Neural cell (in vitro differentiated cells): ENCODE measurements around the gene LTBP1. TPM values are rescaled to one million over a fixed set of nuclear protein-coding genes. Genes with fewer than 3 reads are reported as not detected.

Experiments
- H2AFZ ChIP-seq: fragments of 200-600, 300-800 bp; sonication (generic), shearing (Covaris generic); 2 replicates; pipeline ENCODE4 v1.6.0; 2014; ENCODE audit warnings: low read depth, mild to moderate bottlenecking, antibody characterized with exemption, low read length, moderate library complexity
- H3F3A ChIP-seq: fragments of 200-600 bp; shearing (Covaris generic); 2 replicates; pipeline ENCODE4 v1.6.1; 2016; ENCODE audit warnings: mild to moderate bottlenecking, moderate library complexity, mixed read lengths, antibody characterized with exemption, low read length; ENCODE audit not compliant: insufficient read depth, poor library complexity, severe bottlenecking
- H3K27ac ChIP-seq: fragments of 200-600, 300-800 bp; sonication (generic), shearing (Covaris generic); 2 replicates; pipeline ENCODE4 v1.5.1; 2014; ENCODE audit warnings: mild to moderate bottlenecking, low read length, moderate library complexity
- H3K27me3 ChIP-seq: fragments of 300-800, 200-600 bp; sonication (generic), shearing (Covaris generic); 2 replicates; pipeline ENCODE4 v1.6.0; 2014; ENCODE audit warnings: mild to moderate bottlenecking, low read depth, low read length, moderate library complexity; ENCODE audit not compliant: insufficient read depth
- H3K36me3 ChIP-seq: fragments of 300-800, 200-600 bp; sonication (generic), shearing (Covaris generic); 2 replicates; pipeline ENCODE4 v1.5.1; 2014; ENCODE audit warnings: mild to moderate bottlenecking, antibody characterized with exemption, low read length, moderate library complexity; ENCODE audit not compliant: insufficient read depth
- H3K4me2 ChIP-seq: fragments of 300-800, 200-600 bp; sonication (generic), shearing (Covaris generic); 2 replicates; pipeline ENCODE4 v1.6.0; 2014; ENCODE audit warnings: mild to moderate bottlenecking, low read length
- H3K4me3 ChIP-seq: fragments of 300-800, 200-600 bp; sonication (generic), shearing (Covaris generic); 2 replicates; pipeline ENCODE4 v1.5.1; 2014; ENCODE audit warnings: mild to moderate bottlenecking, low read length, moderate library complexity
- H3K79me2 ChIP-seq: fragments of 200-600 bp; shearing (Covaris generic); replicated peaks from 2 replicates; pipeline ENCODE4 v1.6.0; 2014; ENCODE audit warnings: mild to moderate bottlenecking, low read length, moderate library complexity; ENCODE audit not compliant: insufficient read depth
- H3K9ac ChIP-seq: fragments of 300-800, 200-600 bp; sonication (generic), shearing (Covaris generic); 2 replicates; pipeline ENCODE4 v1.6.1; 2016; ENCODE audit warnings: mild to moderate bottlenecking, low read length, mixed read lengths
- H3K9me2 ChIP-seq: fragments of 200-600 bp; shearing (Covaris generic); 2 replicates; pipeline ENCODE4 v1.6.1; 2016; ENCODE audit warnings: mild to moderate bottlenecking, low read length, mixed read lengths; ENCODE audit not compliant: insufficient read depth
- H3K9me3 ChIP-seq: fragments of 200-600, 300-800 bp; sonication (generic), shearing (Covaris generic); 2 replicates; pipeline ENCODE4 v1.6.1; 2016; ENCODE audit warnings: mild to moderate bottlenecking, mixed run types, low read length, moderate library complexity, mixed read lengths
- H4K20me1 ChIP-seq: fragments of 200-600 bp; shearing (Covaris generic); 2 replicates; pipeline ENCODE4 v1.6.1; 2016; ENCODE audit warnings: mild to moderate bottlenecking, mixed run types; ENCODE audit not compliant: insufficient read depth
- EP300 ChIP-seq: fragments of 450-650 bp; conservative IDR thresholded peaks from 2 replicates; pipeline ENCODE4 v1.6.1; 2014; ENCODE audit warnings: antibody characterized with exemption, mild to moderate bottlenecking, moderate library complexity; ENCODE audit not compliant: poor library complexity, severe bottlenecking
- EZH2 ChIP-seq: fragments of 200-600, 300-800 bp; shearing (Covaris generic), sonication (generic); IDR thresholded peaks from 2 replicates; pipeline ENCODE4 v1.6.1; 2014; ENCODE audit warnings: antibody characterized with exemption, low read length, borderline replicate concordance, mild to moderate bottlenecking; ENCODE audit not compliant: insufficient read depth, poor library complexity, severe bottlenecking
- MXI1 ChIP-seq: fragments of 450-650 bp; conservative IDR thresholded peaks from 2 replicates; pipeline ENCODE4 v1.6.1; 2014; ENCODE audit warnings: antibody characterized with exemption, mild to moderate bottlenecking; ENCODE audit not compliant: poor library complexity, severe bottlenecking
- POLR2AphosphoS5 ChIP-seq: IDR thresholded peaks from 2 replicates; pipeline ENCODE4 v1.6.1; 2012
- SMC3 ChIP-seq: fragments of 450-650 bp; conservative IDR thresholded peaks from 2 replicates; pipeline ENCODE4 v1.6.1; 2014; ENCODE audit warnings: antibody characterized with exemption, mild to moderate bottlenecking, moderate library complexity; ENCODE audit not compliant: poor library complexity
- TAF1 ChIP-seq: IDR thresholded peaks from 2 replicates; pipeline ENCODE4 v1.6.1; 2012; ENCODE audit warnings: low read depth
- polyA plus RNA-seq: library from polyadenylated mRNA; depleted of rRNA; stranded (reverse); fragments of >200 nt; gene quantifications from 2 replicates; pipeline ENCODE4 v1.2.3, GENCODE V29; 2014
- TF ChIP-seq, protein P1 (sequence below): fragments of 450-650 bp; IDR thresholded peaks from 2 replicates; pipeline ENCODE4 v1.5.1; 2014; ENCODE audit warnings: antibody characterized with exemption, mild to moderate bottlenecking, moderate library complexity; ENCODE audit not compliant: poor library complexity, severe bottlenecking

Gene LTBP1
- polyA plus RNA-seq, 1 donor from 2014 or later = 1.8 TPM

GRCh38 chr2:33072614-33073013 is 125.9 kb downstream of the LTBP1 start:
- H3K79me2 ChIP-seq = no peaks in the 10 kb centered on the region
- no peak overlapping the region for H3K9ac ChIP-seq
- H4K20me1 ChIP-seq = no peaks in the 10 kb centered on the region
- no peaks in the 10 kb centered on the region for H3F3A ChIP-seq
- H3K4me3 ChIP-seq = no peak overlapping the region
- H3K27me3 ChIP-seq = no peaks in the 10 kb centered on the region
- H3K9me3 ChIP-seq = no peaks in the 10 kb centered on the region
- H3K4me2 ChIP-seq = no peak overlapping the region
- H2AFZ ChIP-seq = no peak overlapping the region
- no peak for TF ChIP-seq MXI1
- H3K27ac ChIP-seq = no peak overlapping the region
- no peaks in the 10 kb centered on the region for H3K36me3 ChIP-seq
- H3K9me2 ChIP-seq = no peaks in the 10 kb centered on the region

DNA sequence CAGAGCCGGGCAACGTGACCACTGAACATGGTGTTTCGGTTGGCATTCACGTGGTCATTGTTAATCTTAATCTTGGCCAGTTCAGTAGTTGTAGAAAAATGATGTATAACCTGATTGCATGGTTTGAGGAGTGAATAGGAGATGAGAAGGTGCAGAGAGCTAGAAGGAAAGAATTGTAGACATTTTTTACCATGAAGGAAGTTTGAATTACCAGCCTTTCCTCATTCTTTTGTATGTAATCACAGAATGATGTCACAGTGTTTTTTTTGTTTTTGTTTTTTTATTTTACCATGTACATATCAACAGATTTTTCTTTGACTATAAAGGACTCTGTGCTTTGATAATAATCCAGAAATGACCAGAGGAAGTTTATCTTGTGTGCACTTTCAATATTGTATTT is 126.3 kb downstream of the LTBP1 start:
- no peak for TF ChIP-seq SMC3
- TF ChIP-seq, protein P1, sequence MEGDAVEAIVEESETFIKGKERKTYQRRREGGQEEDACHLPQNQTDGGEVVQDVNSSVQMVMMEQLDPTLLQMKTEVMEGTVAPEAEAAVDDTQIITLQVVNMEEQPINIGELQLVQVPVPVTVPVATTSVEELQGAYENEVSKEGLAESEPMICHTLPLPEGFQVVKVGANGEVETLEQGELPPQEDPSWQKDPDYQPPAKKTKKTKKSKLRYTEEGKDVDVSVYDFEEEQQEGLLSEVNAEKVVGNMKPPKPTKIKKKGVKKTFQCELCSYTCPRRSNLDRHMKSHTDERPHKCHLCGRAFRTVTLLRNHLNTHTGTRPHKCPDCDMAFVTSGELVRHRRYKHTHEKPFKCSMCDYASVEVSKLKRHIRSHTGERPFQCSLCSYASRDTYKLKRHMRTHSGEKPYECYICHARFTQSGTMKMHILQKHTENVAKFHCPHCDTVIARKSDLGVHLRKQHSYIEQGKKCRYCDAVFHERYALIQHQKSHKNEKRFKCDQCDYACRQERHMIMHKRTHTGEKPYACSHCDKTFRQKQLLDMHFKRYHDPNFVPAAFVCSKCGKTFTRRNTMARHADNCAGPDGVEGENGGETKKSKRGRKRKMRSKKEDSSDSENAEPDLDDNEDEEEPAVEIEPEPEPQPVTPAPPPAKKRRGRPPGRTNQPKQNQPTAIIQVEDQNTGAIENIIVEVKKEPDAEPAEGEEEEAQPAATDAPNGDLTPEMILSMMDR = no peak
- TF ChIP-seq TAF1 = no peak
- no peak overlapping the region for H3K27ac ChIP-seq
- no peaks in the 10 kb centered on the region for H3K9me2 ChIP-seq
- no peak overlapping the region for H3K4me3 ChIP-seq
- no peaks in the 10 kb centered on the region for H3K9me3 ChIP-seq
- no peaks in the 10 kb centered on the region for H3K36me3 ChIP-seq
- no peak overlapping the region for H3K9ac ChIP-seq
- no peaks in the 10 kb centered on the region for H3K79me2 ChIP-seq
- H4K20me1 ChIP-seq = no peaks in the 10 kb centered on the region
- no peaks in the 10 kb centered on the region for H3K27me3 ChIP-seq
- H3K4me2 ChIP-seq = no peak overlapping the region
- no peaks in the 10 kb centered on the region for H3F3A ChIP-seq
- H2AFZ ChIP-seq = no peak overlapping the region

GRCh38 chr2:33074197-33074596 is 127.4 kb downstream of the LTBP1 start:
- Histone ChIP-seq H4K20me1 (no peaks in the 10 kb centered on the region), H3K9me2 (no peaks in the 10 kb centered on the region), H3K4me3 (no peak overlapping the region), H2AFZ (no peak overlapping the region), H3K9ac (no peak overlapping the region), H3K36me3 (no peaks in the 10 kb centered on the region), H3K4me2 (no peak overlapping the region), H3K27me3 (no peaks in the 10 kb centered on the region), H3K27ac (no peak overlapping the region), H3F3A (no peaks in the 10 kb centered on the region), H3K9me3 (no peaks in the 10 kb centered on the region), H3K79me2 (no peaks in the 10 kb centered on the region)
- TF ChIP-seq, protein P1 = no peak
- TF ChIP-seq SMC3 (no peak), EZH2 (no peak), POLR2AphosphoS5 (no peak), EP300 (no peak)
